Hepatocyte (in vitro differentiated cells): ENCODE measurements around the gene NTNG2.

Source experiments
- CTCF ChIP-seq: fragments of 200-600 bp; sonication (generic); IDR thresholded peaks from 2 replicates; pipeline ENCODE4 v1.5.1; 2016; ENCODE audit warnings: antibody characterized with exemption, mild to moderate bottlenecking; ENCODE audit not compliant: poor library complexity
- EZH2phosphoT487 ChIP-seq: fragments of 200-600 bp; sonication (generic); IDR thresholded peaks from one replicate; pipeline ENCODE4 v1.6.1; 2018; ENCODE audit warnings: antibody characterized with exemption, mild to moderate bottlenecking, low read depth, moderate library complexity; ENCODE audit not compliant: unreplicated experiment, severe bottlenecking

- TF ChIP-seq EZH2phosphoT487 (no peak), CTCF (no peak)
Observed at GRCh38 chr9:132168347-132168746, 6.5 kb downstream of the NTNG2 start.
